Caco-2 (cell line): Measurements from ENCODE around the gene TMPRSS11D. TPM values are rescaled to one million over a fixed set of nuclear protein-coding genes. Genes with fewer than 3 reads are reported as not detected.

Experiments
- BruUV-seq: library from RNA; stranded (reverse); fragments of 400-500 nt; replicated peaks from 2 replicates; lab custom pipeline; 2021; lab: Mats Ljungman, UMichigan
- CTCF ChIA-PET: fragments of 300-600 bp; sonication (Branson Sonifier 250); formaldehyde crosslinking; loops from one replicate; lab custom pipeline; 2022; ENCODE audit warnings: antibody characterized with exemption; lab: Charles Lee
- POLR2A ChIA-PET: fragments of 300-600 bp; sonication (Branson Sonifier 250); formaldehyde crosslinking; loops from one replicate; lab custom pipeline; 2022; ENCODE audit warnings: antibody characterized with exemption; lab: Charles Lee
- DNase-seq, 2 experiments: peaks; one replicate each; pipeline versions ENCODE4 v3.0.0 to v3.0.0-alpha.2; 2020 to 2022
- H3K27me3 ChIP-seq: replicated peaks from 2 replicates; pipeline ENCODE4 v1.6.0; 2011; ENCODE audit warnings: low read length; ENCODE audit not compliant: control insufficient read depth, insufficient read depth
- H3K36me3 ChIP-seq: 2 replicates; pipeline ENCODE4 v1.5.1; 2011; ENCODE audit warnings: low read length; ENCODE audit not compliant: control insufficient read depth, insufficient read depth
- H3K4me1 ChIP-seq: fragments of 250-450 bp; sonication (Bioruptor Pico); 2 replicates; pipeline ENCODE4 v1.5.1; 2020; ENCODE audit warnings: mild to moderate bottlenecking
- H3K4me3 ChIP-seq: 2 replicates; pipeline ENCODE4 v1.5.1; 2011; ENCODE audit warnings: low read depth, mild to moderate bottlenecking, control low read depth, low read length
- H3K9me3 ChIP-seq: fragments of 250-450 bp; sonication (Bioruptor Pico); 2 replicates; pipeline ENCODE4 v1.5.1; 2020; ENCODE audit warnings: mild to moderate bottlenecking, moderate library complexity
- H3K27ac Mint-ChIP-seq: one replicate; pipeline ENCODE4 v1.8.0; 2022; ENCODE audit warnings: mixed read lengths; ENCODE audit not compliant: unreplicated experiment
- H3K27me3 Mint-ChIP-seq: one replicate; pipeline ENCODE4 v1.8.0; 2022; ENCODE audit warnings: mixed read lengths; ENCODE audit not compliant: insufficient read depth, unreplicated experiment
- H3K36me3 Mint-ChIP-seq: one replicate; pipeline ENCODE4 v1.8.0; 2022; ENCODE audit warnings: mild to moderate bottlenecking, mixed read lengths; ENCODE audit not compliant: insufficient read depth, unreplicated experiment
- H3K4me1 Mint-ChIP-seq: one replicate; pipeline ENCODE4 v1.8.0; 2022; ENCODE audit warnings: low read depth, mixed read lengths; ENCODE audit not compliant: unreplicated experiment
- H3K4me3 Mint-ChIP-seq: one replicate; pipeline ENCODE4 v1.8.0; 2022; ENCODE audit warnings: mild to moderate bottlenecking, moderate library complexity, mixed read lengths; ENCODE audit not compliant: unreplicated experiment
- H3K9me3 Mint-ChIP-seq: one replicate; pipeline ENCODE4 v1.8.0; 2022; ENCODE audit warnings: mixed read lengths; ENCODE audit not compliant: unreplicated experiment
- CTCF ChIP-seq, 2 experiments: fragments of 200-600 bp in 1 of 2; IDR thresholded peaks; 1 replicate in 1 of 2; 2 replicates in 1 of 2; pipeline versions ENCODE4 v1.5.1 to v1.8.0; 2011 to 2022; ENCODE audit warnings: antibody characterized with exemption in 1 of 2, control low read depth in 1 of 2, inconsistent platforms in 1 of 2, low read depth in 1 of 2, low read length in 1 of 2, mild to moderate bottlenecking in 1 of 2, moderate library complexity in 1 of 2; ENCODE audit not compliant: insufficient read depth in 1 of 2, severe bottlenecking in 1 of 2, unreplicated experiment in 1 of 2
- intact Hi-C: fragments of 100-400 bp; cut with micrococcal nuclease; formaldehyde crosslinking; loops from one replicate; pipeline ENCODE4 v1.10.0; 2022; ENCODE audit not compliant: unreplicated experiment
- total RNA-seq: library from RNA; stranded (reverse); gene quantifications from 2 replicates; pipeline ENCODE4 v1.2.3, GENCODE V29; 2022

TMPRSS11D gene
- total RNA-seq, 1 experiment from 2014 or later: not detected

DNA sequence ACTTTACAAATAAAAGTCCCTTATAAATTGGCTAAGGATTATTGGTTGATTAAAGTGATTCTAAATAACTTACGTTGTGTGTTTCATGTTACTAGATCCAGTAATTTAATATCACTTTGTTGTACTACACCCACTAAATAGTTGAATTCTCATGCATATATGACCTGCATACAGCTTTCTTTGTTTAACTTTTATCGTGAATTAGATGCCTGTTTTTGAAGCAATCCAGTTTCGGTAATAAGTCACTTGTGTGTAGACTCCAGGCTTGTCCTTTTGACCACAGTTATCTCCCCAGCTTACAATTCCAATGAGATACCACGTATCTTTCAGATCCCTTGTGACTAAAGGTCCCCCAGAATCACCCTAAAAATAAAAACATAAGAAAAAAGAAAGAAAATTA, 27.3 kb upstream of the TMPRSS11D start:
- H3K4me3 Mint-ChIP-seq: no peak overlapping the region
- no peaks in the 10 kb centered on the region for H3K27me3 ChIP-seq
- no peak overlapping the region for H3K4me3 ChIP-seq
- H3K27ac Mint-ChIP-seq: no peak overlapping the region
- TF ChIP-seq CTCF (IDR thresholded peaks at IDR 0.05; ENCODE audit: insufficient read depth in 1 of 2, low read depth in 1 of 2, low read length in 1 of 2, severe bottlenecking in 1 of 2, unreplicated experiment in 1 of 2): no peak
- H3K36me3 Mint-ChIP-seq: no peaks in the 10 kb centered on the region
- no peaks in the 10 kb centered on the region for H3K9me3 ChIP-seq
- DNase-seq: no peak
- no peaks in the 10 kb centered on the region for H3K4me1 Mint-ChIP-seq
- CTCF ChIA-PET: interaction anchor here (1.3 kb wide), 1 partner anchor 18 kb away, joined by 3 read pairs; no protein-coding TSS in a partner anchor
- intact Hi-C loops: no loop called here
- no TSS peak for BruUV-seq
- H3K9me3 Mint-ChIP-seq: no peaks in the 10 kb centered on the region
- H3K4me1 ChIP-seq: peaks cover 9% of the 10 kb centered on the region
- POLR2A ChIA-PET: no interaction called here
- no peaks in the 10 kb centered on the region for H3K36me3 ChIP-seq
- no peaks in the 10 kb centered on the region for H3K27me3 Mint-ChIP-seq

DNA sequence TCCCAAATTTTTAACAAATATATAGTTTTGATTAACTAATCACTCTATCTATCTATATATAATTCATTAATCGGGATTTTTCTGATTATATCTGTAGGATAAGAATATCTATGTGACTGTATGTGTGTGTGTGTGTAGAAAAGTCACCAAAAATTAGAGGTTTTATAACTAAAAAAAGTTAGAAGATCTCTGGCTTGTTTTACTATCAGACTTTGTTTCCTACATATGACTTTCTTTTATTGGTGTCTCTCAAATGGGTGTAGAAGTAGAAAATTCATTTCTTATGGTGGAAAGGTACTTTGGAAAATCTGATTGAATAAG, 26.7 kb upstream of the TMPRSS11D start:
- Histone ChIP-seq H3K9me3 (no peaks in the 10 kb centered on the region), H3K4me3 (no peak overlapping the region), H3K4me1 (peaks cover 9% of the 10 kb centered on the region), H3K27me3 (no peaks in the 10 kb centered on the region), H3K36me3 (no peaks in the 10 kb centered on the region)
- intact Hi-C loops: loop anchor here (1.0 kb wide), 2 partner anchors 38 to 361 kb away; no protein-coding TSS in a partner anchor
- no peaks in the 10 kb centered on the region for H3K9me3 Mint-ChIP-seq
- H3K27ac Mint-ChIP-seq: no peak overlapping the region
- H3K27me3 Mint-ChIP-seq: no peaks in the 10 kb centered on the region
- no peaks in the 10 kb centered on the region for H3K4me1 Mint-ChIP-seq
- POLR2A ChIA-PET: no interaction called here
- no peak overlapping the region for H3K4me3 Mint-ChIP-seq
- DNase-seq: no peak
- CTCF ChIA-PET: interaction anchor here (1.3 kb wide), 1 partner anchor 18 kb away, joined by 3 read pairs; no protein-coding TSS in a partner anchor
- no peak for TF ChIP-seq CTCF (IDR thresholded peaks at IDR 0.05; ENCODE audit: insufficient read depth in 1 of 2, low read depth in 1 of 2, low read length in 1 of 2, severe bottlenecking in 1 of 2, unreplicated experiment in 1 of 2)
- no TSS peak for BruUV-seq
- no peaks in the 10 kb centered on the region for H3K36me3 Mint-ChIP-seq

GRCh38 chr4:67909905-67910584, 26.2 kb upstream of the TMPRSS11D start:
- DNase-seq: no peak
- H3K27me3 Mint-ChIP-seq: no peaks in the 10 kb centered on the region
- no peaks in the 10 kb centered on the region for H3K9me3 ChIP-seq

More at GRCh38 chr4:67909905-67910584, 26.2 kb upstream of the TMPRSS11D start:
- no TSS peak for BruUV-seq
- ChIA-PET CTCF (no interaction called here), POLR2A (no interaction called here)
- Histone ChIP-seq H3K4me1 (peaks cover 9% of the 10 kb centered on the region), H3K36me3 (no peaks in the 10 kb centered on the region), H3K27me3 (no peaks in the 10 kb centered on the region), H3K4me3 (no peak overlapping the region)
- peak; percentile 47 to 66 for TF ChIP-seq CTCF (IDR thresholded peaks at IDR 0.05; ENCODE audit: insufficient read depth in 1 of 2, low read depth in 1 of 2, low read length in 1 of 2, severe bottlenecking in 1 of 2, unreplicated experiment in 1 of 2)
- Mint-ChIP-seq H3K36me3 (no peaks in the 10 kb centered on the region), H3K27ac (no peak overlapping the region), H3K4me3 (no peak overlapping the region), H3K4me1 (no peaks in the 10 kb centered on the region), H3K9me3 (no peaks in the 10 kb centered on the region)
- intact Hi-C loops: loop anchor here (1.0 kb wide), 2 partner anchors 38 to 361 kb away; no protein-coding TSS in a partner anchor
